HepG2 (cell line): ENCODE data around the gene LPIN3. TPM values are rescaled to one million over a fixed set of nuclear protein-coding genes. Genes with fewer than 3 reads are reported as not detected.

ENCODE experiments used
- ARNTL ChIP-seq: sonication (generic); formaldehyde crosslinking; IDR thresholded peaks from 2 replicates; pipeline ENCODE4 v1.4.0; 2020; ENCODE audit warnings: mild to moderate bottlenecking, missing genetic modification reagents
- HMG20B ChIP-seq: conservative IDR thresholded peaks from 2 replicates; pipeline ENCODE4 v1.6.1; 2016; ENCODE audit warnings: missing genetic modification reagents, missing compliant biosample characterization
- KMT2B ChIP-seq: IDR thresholded peaks from 2 replicates; pipeline ENCODE4 v1.6.1; 2016; ENCODE audit warnings: missing genetic modification reagents, missing compliant biosample characterization
- PHB2 ChIP-seq: fragments of 450-650 bp; IDR thresholded peaks from 2 replicates; pipeline ENCODE4 v1.6.1; 2018; ENCODE audit not compliant: partially characterized antibody
- U2AF2 ChIP-seq: fragments of 200-400 bp; formaldehyde crosslinking; IDR thresholded peaks from 2 replicates; pipeline ENCODE4 v1.6.1; 2017; ENCODE audit warnings: low read depth, mild to moderate bottlenecking, low read length
- ZNF235 ChIP-seq: sonication (generic); formaldehyde crosslinking; IDR thresholded peaks from 2 replicates; pipeline ENCODE4 v1.8.1; 2023; ENCODE audit warnings: mild to moderate bottlenecking, missing genetic modification reagents, borderline replicate concordance
- ZNF326 ChIP-seq: sonication (generic); formaldehyde crosslinking; IDR thresholded peaks from 2 replicates; pipeline ENCODE4 v1.4.0; 2020; ENCODE audit warnings: missing genetic modification reagents, borderline replicate concordance
- ZNF512 ChIP-seq: sonication (generic); formaldehyde crosslinking; IDR thresholded peaks from 2 replicates; pipeline ENCODE4 v1.4.0; 2020; ENCODE audit warnings: mild to moderate bottlenecking, missing genetic modification reagents
- ZNF713 ChIP-seq: sonication (generic); formaldehyde crosslinking; IDR thresholded peaks from 2 replicates; pipeline ENCODE4 v1.4.0; 2020; ENCODE audit warnings: mild to moderate bottlenecking, missing genetic modification reagents
- polyA plus RNA-seq, 8 experiments: library from polyadenylated mRNA; depleted of rRNA in 3 of 8; stranded (reverse) in 7 of 8; unstranded in 1 of 8; fragments of >200 nt; fragmentation: Illumina TruSeq in 4 of 8; extraction: Trizol in 4 of 8; gene quantifications; 2 replicates each; pipeline versions ENCODE4 v1.2.1 to v1.2.3, GENCODE V29; 2011 to 2016; ENCODE audit warnings: low read depth in 4 of 8, missing spikeins in 1 of 8, mixed read lengths in 1 of 8; ENCODE audit not compliant: insufficient read depth in 1 of 8
- total RNA-seq, 5 experiments: library from RNA; depleted of rRNA; stranded (reverse); fragments of >200 nt; fragmentation: Illumina TruSeq; extraction: Trizol; gene quantifications; 2 replicates each; pipeline ENCODE4 v1.2.3, GENCODE V29; 2016; ENCODE audit warnings: low read depth in 1 of 5
- TF ChIP-seq, protein P1 (sequence below): sonication (generic); formaldehyde crosslinking; IDR thresholded peaks from 2 replicates; pipeline ENCODE4 v1.5.1; 2020; ENCODE audit warnings: mild to moderate bottlenecking, missing genetic modification reagents
- TF ChIP-seq, protein P2 (sequence below): sonication (generic); formaldehyde crosslinking; IDR thresholded peaks from 2 replicates; pipeline ENCODE4 v1.5.0; 2020; ENCODE audit warnings: missing genetic modification reagents
- TF ChIP-seq, protein P3 (sequence below): sonication (generic); formaldehyde crosslinking; IDR thresholded peaks from 2 replicates; pipeline ENCODE4 v1.4.0; 2020; ENCODE audit warnings: missing genetic modification reagents

The LPIN3 gene
- total and polyA plus RNA-seq, 2 of the 13 experiments (the other 11 are each of a cell fraction or from before 2014, with no cell fraction given): 14.2 to 28.6 TPM

- TF ChIP-seq, protein P1, sequence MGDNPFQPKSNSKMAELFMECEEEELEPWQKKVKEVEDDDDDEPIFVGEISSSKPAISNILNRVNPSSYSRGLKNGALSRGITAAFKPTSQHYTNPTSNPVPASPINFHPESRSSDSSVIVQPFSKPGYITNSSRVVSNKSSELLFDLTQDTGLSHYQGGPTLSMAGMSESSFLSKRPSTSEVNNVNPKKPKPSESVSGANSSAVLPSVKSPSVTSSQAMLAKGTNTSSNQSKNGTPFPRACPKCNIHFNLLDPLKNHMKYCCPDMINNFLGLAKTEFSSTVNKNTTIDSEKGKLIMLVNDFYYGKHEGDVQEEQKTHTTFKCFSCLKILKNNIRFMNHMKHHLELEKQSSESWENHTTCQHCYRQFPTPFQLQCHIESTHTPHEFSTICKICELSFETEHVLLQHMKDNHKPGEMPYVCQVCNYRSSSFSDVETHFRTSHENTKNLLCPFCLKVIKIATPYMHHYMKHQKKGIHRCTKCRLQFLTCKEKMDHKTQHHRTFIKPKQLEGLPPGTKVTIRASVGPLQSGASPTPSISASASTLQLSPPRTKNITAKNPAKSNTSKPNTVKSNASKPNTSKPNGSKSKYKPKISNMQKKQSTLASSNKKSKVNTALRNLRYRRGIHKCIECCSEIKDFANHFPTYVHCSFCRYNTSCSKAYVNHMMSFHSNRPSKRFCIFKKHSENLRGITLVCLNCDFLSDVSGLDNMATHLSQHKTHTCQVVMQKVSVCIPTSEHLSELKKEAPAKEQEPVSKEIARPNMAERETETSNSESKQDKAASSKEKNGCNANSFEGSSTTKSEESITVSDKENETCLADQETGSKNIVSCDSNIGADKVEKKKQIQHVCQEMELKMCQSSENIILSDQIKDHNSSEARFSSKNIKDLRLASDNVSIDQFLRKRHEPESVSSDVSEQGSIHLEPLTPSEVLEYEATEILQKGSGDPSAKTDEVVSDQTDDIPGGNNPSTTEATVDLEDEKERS: peak; percentile 85; the same call in 1 of the 2 replicates
- no peak; the same call in 1 of the 2 replicates for TF ChIP-seq ZNF713
- TF ChIP-seq, protein P2, sequence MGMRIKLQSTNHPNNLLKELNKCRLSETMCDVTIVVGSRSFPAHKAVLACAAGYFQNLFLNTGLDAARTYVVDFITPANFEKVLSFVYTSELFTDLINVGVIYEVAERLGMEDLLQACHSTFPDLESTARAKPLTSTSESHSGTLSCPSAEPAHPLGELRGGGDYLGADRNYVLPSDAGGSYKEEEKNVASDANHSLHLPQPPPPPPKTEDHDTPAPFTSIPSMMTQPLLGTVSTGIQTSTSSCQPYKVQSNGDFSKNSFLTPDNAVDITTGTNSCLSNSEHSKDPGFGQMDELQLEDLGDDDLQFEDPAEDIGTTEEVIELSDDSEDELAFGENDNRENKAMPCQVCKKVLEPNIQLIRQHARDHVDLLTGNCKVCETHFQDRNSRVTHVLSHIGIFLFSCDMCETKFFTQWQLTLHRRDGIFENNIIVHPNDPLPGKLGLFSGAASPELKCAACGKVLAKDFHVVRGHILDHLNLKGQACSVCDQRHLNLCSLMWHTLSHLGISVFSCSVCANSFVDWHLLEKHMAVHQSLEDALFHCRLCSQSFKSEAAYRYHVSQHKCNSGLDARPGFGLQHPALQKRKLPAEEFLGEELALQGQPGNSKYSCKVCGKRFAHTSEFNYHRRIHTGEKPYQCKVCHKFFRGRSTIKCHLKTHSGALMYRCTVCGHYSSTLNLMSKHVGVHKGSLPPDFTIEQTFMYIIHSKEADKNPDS (CRISPR knock-in tag): no peak
- TF ChIP-seq, protein P3, sequence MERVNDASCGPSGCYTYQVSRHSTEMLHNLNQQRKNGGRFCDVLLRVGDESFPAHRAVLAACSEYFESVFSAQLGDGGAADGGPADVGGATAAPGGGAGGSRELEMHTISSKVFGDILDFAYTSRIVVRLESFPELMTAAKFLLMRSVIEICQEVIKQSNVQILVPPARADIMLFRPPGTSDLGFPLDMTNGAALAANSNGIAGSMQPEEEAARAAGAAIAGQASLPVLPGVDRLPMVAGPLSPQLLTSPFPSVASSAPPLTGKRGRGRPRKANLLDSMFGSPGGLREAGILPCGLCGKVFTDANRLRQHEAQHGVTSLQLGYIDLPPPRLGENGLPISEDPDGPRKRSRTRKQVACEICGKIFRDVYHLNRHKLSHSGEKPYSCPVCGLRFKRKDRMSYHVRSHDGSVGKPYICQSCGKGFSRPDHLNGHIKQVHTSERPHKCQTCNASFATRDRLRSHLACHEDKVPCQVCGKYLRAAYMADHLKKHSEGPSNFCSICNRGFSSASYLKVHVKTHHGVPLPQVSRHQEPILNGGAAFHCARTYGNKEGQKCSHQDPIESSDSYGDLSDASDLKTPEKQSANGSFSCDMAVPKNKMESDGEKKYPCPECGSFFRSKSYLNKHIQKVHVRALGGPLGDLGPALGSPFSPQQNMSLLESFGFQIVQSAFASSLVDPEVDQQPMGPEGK: peak; percentile 83; the same call in 1 of the 2 replicates
- no peak for TF ChIP-seq ZNF235 (CRISPR knock-in tag)
- TF ChIP-seq ZNF326 (CRISPR knock-in tag): no peak
- peak; percentile 73; the same call in 1 of the 2 replicates for TF ChIP-seq ZNF512
- 0 out of 2 replicates have a peak, but pooled peaks have one; percentile 37 for TF ChIP-seq ARNTL (CRISPR knock-in tag)
- TF ChIP-seq PHB2: no peak
- no peak for TF ChIP-seq U2AF2
- TF ChIP-seq KMT2B (CRISPR knock-in tag): peak; percentile 83
- no peak; the same call in 1 of the 2 replicates for TF ChIP-seq HMG20B (CRISPR knock-in tag)
Measured at GRCh38 chr20:41316602-41317545, 23.7 kb upstream of the LPIN3 start (continued).
